A673 (cell line): Measurements from ENCODE around the gene RGS3.

ENCODE experiments used
- EZH2 ChIP-seq: fragments of 200-600 bp; sonication (generic); IDR thresholded peaks from 2 replicates; pipeline ENCODE4 v1.6.1; 2017; ENCODE audit warnings: borderline replicate concordance, low read depth, mild to moderate bottlenecking, mixed read lengths, antibody characterized with exemption, low read length; ENCODE audit not compliant: poor library complexity, severe bottlenecking
- TF ChIP-seq, protein P1 (sequence below): fragments of 300-800, 200-600 bp; sonication (generic); conservative IDR thresholded peaks from 2 replicates; pipeline ENCODE4 v1.5.1; 2017; ENCODE audit warnings: low read depth, mild to moderate bottlenecking, antibody characterized with exemption, low read length, moderate library complexity, mixed read lengths

GRCh38 chr9:113513536-113513935 is 50.0 kb downstream of the RGS3 start:
- TF ChIP-seq, protein P1, sequence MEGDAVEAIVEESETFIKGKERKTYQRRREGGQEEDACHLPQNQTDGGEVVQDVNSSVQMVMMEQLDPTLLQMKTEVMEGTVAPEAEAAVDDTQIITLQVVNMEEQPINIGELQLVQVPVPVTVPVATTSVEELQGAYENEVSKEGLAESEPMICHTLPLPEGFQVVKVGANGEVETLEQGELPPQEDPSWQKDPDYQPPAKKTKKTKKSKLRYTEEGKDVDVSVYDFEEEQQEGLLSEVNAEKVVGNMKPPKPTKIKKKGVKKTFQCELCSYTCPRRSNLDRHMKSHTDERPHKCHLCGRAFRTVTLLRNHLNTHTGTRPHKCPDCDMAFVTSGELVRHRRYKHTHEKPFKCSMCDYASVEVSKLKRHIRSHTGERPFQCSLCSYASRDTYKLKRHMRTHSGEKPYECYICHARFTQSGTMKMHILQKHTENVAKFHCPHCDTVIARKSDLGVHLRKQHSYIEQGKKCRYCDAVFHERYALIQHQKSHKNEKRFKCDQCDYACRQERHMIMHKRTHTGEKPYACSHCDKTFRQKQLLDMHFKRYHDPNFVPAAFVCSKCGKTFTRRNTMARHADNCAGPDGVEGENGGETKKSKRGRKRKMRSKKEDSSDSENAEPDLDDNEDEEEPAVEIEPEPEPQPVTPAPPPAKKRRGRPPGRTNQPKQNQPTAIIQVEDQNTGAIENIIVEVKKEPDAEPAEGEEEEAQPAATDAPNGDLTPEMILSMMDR, result no peak
- TF ChIP-seq EZH2, result no peak
